K562 (cell line): ENCODE results near the gene MARCHF7. TPM values are rescaled to one million over a fixed set of nuclear protein-coding genes. Genes with fewer than 3 reads are reported as not detected.
A peak's percentile ranks its signal among the peaks of the same experiment; 100 is the strongest.
"Not testable (repeated sequence)": the region's sequence is repeated elsewhere in the genome, so short reads cannot be mapped to it uniquely, and the experiment has no call there.

ENCODE experiments used
- ATAC-seq: fragments of 200-7000 bp; cut with Tn5 transposase; 3 replicates; pipeline ENCODE4 v1.9.1; 2020; ENCODE audit warnings: moderate library complexity
- BruUV-seq: library from RNA; stranded (reverse); fragments of 400-500 nt; replicated peaks from 2 replicates; lab custom pipeline; 2021; lab: Mats Ljungman, UMichigan
- CTCF ChIA-PET: fragments of 300-600 bp; formaldehyde crosslinking; extraction: SDS; loops from one replicate; lab custom pipeline; 2021; ENCODE audit warnings: low intra/inter-chr PET ratio; lab: Yijun Ruan, JAX
- POLR2A ChIA-PET: fragments of 300-600, 350-650 bp; sonication (Branson Sonifier 250); formaldehyde crosslinking; extraction: SDS; loops from one replicate; lab custom pipeline; 2021; ENCODE audit warnings: antibody characterized with exemption, inconsistent platforms; lab: Yijun Ruan, JAX
- DNase-seq, 4 experiments: peaks; one replicate each; pipeline versions ENCODE4 v3.0.0 to v3.0.0-alpha.2; 2011 to 2018; ENCODE audit warnings: low spot score in 3 of 4, mixed read lengths in 3 of 4; ENCODE audit errors: extremely low read depth in 1 of 4
- FAIRE-seq: peaks from 2 replicates; lab custom pipeline; 2011; peaks lifted over from hg19 to GRCh38; lab: Jason Lieb, UNC
- H2AFZ ChIP-seq: 2 replicates; pipeline ENCODE4 v1.6.0; 2011; ENCODE audit warnings: low read depth, low read length, control low read depth, inconsistent platforms
- H3K27ac ChIP-seq: fragments of 200-600 bp; 3 replicates; pipeline ENCODE4 v1.8.0; 2011; ENCODE audit warnings: low read depth, mild to moderate bottlenecking, control low read depth, inconsistent platforms, low read length, moderate library complexity, mixed read lengths; ENCODE audit errors: extremely low read depth
- H3K27me3 ChIP-seq, 2 experiments: fragments of 300-600 bp in 1 of 2; 2 replicates in 1 of 2; 3 replicates in 1 of 2; pipeline versions ENCODE4 v1.6.0 to v1.8.0; 2011; ENCODE audit warnings: inconsistent platforms in 2 of 2, low read length in 2 of 2, mild to moderate bottlenecking in 1 of 2, mixed read lengths in 1 of 2, moderate library complexity in 1 of 2; ENCODE audit not compliant: control insufficient read depth in 2 of 2, insufficient read depth in 2 of 2
- H3K36me3 ChIP-seq: fragments of 300-600 bp; 3 replicates; pipeline ENCODE4 v1.8.0; 2011; ENCODE audit warnings: mild to moderate bottlenecking, low read length, inconsistent platforms; ENCODE audit not compliant: control insufficient read depth, insufficient read depth
- H3K4me1 ChIP-seq, 2 experiments: fragments of 200-600 bp in 1 of 2; replicated peaks in 1 of 2; 2 replicates in 1 of 2; 3 replicates in 1 of 2; pipeline versions ENCODE4 v1.5.1 to v1.8.0; 2011; ENCODE audit warnings: inconsistent platforms in 2 of 2, low read length in 2 of 2, mild to moderate bottlenecking in 1 of 2, mixed read lengths in 1 of 2, moderate library complexity in 1 of 2; ENCODE audit not compliant: control insufficient read depth in 2 of 2, insufficient read depth in 2 of 2
- H3K4me2 ChIP-seq: 2 replicates; pipeline ENCODE4 v1.6.1; 2011; ENCODE audit warnings: low read length, control low read depth, inconsistent platforms, mixed read lengths; ENCODE audit not compliant: insufficient read depth
- H3K4me3 ChIP-seq: fragments of 200-600 bp; sonication (generic), shearing (Covaris generic); 2 replicates; pipeline ENCODE4 v1.5.1; 2016; ENCODE audit warnings: control low read depth, inconsistent platforms
- H3K79me2 ChIP-seq: fragments of 200-600 bp; 3 replicates; pipeline ENCODE4 v1.8.0; 2011; ENCODE audit warnings: low read length, inconsistent platforms; ENCODE audit not compliant: control insufficient read depth, insufficient read depth
- H3K9ac ChIP-seq, 2 experiments: 2 replicates each; pipeline versions ENCODE4 v1.6.0 to v1.6.1; 2011; ENCODE audit warnings: low read depth in 2 of 2, low read length in 2 of 2, control low read depth in 1 of 2, inconsistent platforms in 1 of 2, mild to moderate bottlenecking in 1 of 2, mixed read lengths in 1 of 2; ENCODE audit not compliant: insufficient read depth in 1 of 2
- H3K9me1 ChIP-seq: one replicate; pipeline ENCODE4 v1.6.0; 2011; ENCODE audit warnings: inconsistent platforms, mild to moderate bottlenecking, low read length, moderate library complexity; ENCODE audit not compliant: control insufficient read depth, insufficient read depth
- H3K9me3 ChIP-seq: replicated peaks from 2 replicates; pipeline ENCODE4 v1.5.1; 2011; ENCODE audit warnings: low read depth, low read length, inconsistent platforms; ENCODE audit not compliant: control insufficient read depth, insufficient read depth
- H4K20me1 ChIP-seq: replicated peaks from 2 replicates; pipeline ENCODE4 v1.6.1; 2011; ENCODE audit warnings: low read length, inconsistent platforms, mixed read lengths; ENCODE audit not compliant: control insufficient read depth, insufficient read depth
- CBX1 ChIP-seq: sonication (generic); IDR thresholded peaks from 2 replicates; pipeline ENCODE4 v1.6.1; 2016; ENCODE audit warnings: antibody characterized with exemption, low read depth, mild to moderate bottlenecking
- CXXC5 ChIP-seq: fragments of 250-450 bp; sonication (Bioruptor Pico); IDR thresholded peaks from 2 replicates; pipeline ENCODE4 v1.8.0; 2022; ENCODE audit warnings: inconsistent platforms, mild to moderate bottlenecking, moderate library complexity
- ETV6 ChIP-seq, 3 experiments: fragments of 150-350 bp in 1 of 3; sonication (generic) in 1 of 3; formaldehyde crosslinking in 1 of 3; IDR thresholded peaks; 2 replicates each; pipeline versions ENCODE4 v1.6.1 to v1.8.0; 2014 to 2022; ENCODE audit warnings: borderline replicate concordance in 2 of 3, low read depth in 2 of 3, antibody characterized with exemption in 1 of 3, low read length in 1 of 3, mild to moderate bottlenecking in 1 of 3, missing genetic modification reagents in 1 of 3
- JUNB ChIP-seq: fragments of 450-650 bp; formaldehyde crosslinking; conservative IDR thresholded peaks from 2 replicates; pipeline ENCODE4 v1.4.0; 2020; ENCODE audit warnings: mild to moderate bottlenecking
- MTF1 ChIP-seq: fragments of 250-450 bp; sonication (Bioruptor Pico); IDR thresholded peaks from 2 replicates; pipeline ENCODE4 v1.9.0; 2021; ENCODE audit warnings: moderate library complexity, mild to moderate bottlenecking, inconsistent platforms, borderline replicate concordance
- NELFE ChIP-seq: IDR thresholded peaks from 2 replicates; pipeline ENCODE4 v1.6.1; 2011; ENCODE audit warnings: mild to moderate bottlenecking; ENCODE audit not compliant: insufficient read depth, insufficient read length
- RFX7 ChIP-seq: fragments of 250-450 bp; sonication (Bioruptor Pico); IDR thresholded peaks from 2 replicates; pipeline ENCODE4 v1.5.1; 2021; ENCODE audit warnings: mild to moderate bottlenecking
- ZFP30 ChIP-seq: fragments of 250-450 bp; sonication (Bioruptor Pico); IDR thresholded peaks from 2 replicates; pipeline ENCODE4 v1.8.0; 2022; ENCODE audit warnings: moderate library complexity, mild to moderate bottlenecking, inconsistent platforms, borderline replicate concordance
- ZFP91 ChIP-seq: sonication (generic); formaldehyde crosslinking; IDR thresholded peaks from 2 replicates; pipeline ENCODE4 v1.8.0; 2022; ENCODE audit warnings: mild to moderate bottlenecking, missing genetic modification reagents
- ZNF444 ChIP-seq: fragments of 250-450 bp; sonication (Bioruptor Pico); IDR thresholded peaks from 2 replicates; pipeline ENCODE4 v1.4.0; 2020; ENCODE audit warnings: mild to moderate bottlenecking, moderate library complexity
- ZNF655 ChIP-seq: fragments of 250-450 bp; sonication (Bioruptor Pico); IDR thresholded peaks from 2 replicates; pipeline ENCODE4 v1.5.0; 2021
- ZNF75A ChIP-seq: fragments of 450-650 bp; formaldehyde crosslinking; IDR thresholded peaks from 2 replicates; pipeline ENCODE4 v1.4.0; 2020; ENCODE audit warnings: mild to moderate bottlenecking
- ZNF764 ChIP-seq: fragments of 250-450 bp; sonication (Bioruptor Pico); IDR thresholded peaks from 2 replicates; pipeline ENCODE4 v1.4.0; 2020; ENCODE audit warnings: low read depth, mild to moderate bottlenecking, moderate library complexity
- WGBS: fragments of 100-300 bp; shearing (Covaris generic); methylation state at CpG from one replicate; pipeline ENCODE4 v1.1.6; 2016; ENCODE audit warnings: low coverage, mixed read lengths; ENCODE audit not compliant: insufficient coverage; ENCODE audit errors: missing lambda C conversion rate; 5-methylcytosine and 5-hydroxymethylcytosine counted together
- in situ Hi-C: fragments of 300-500 bp; cut with MboI; formaldehyde crosslinking; loops from 4 replicates; pipeline ENCODE4 v1.15.0; 2018; ENCODE audit warnings: inconsistent platforms, mixed read lengths
- intact Hi-C: fragments of 100-400 bp; cut with micrococcal nuclease; formaldehyde crosslinking; loops from 2 replicates; pipeline ENCODE4 v1.14.2; 2022
- polyA plus RNA-seq, 8 experiments: library from polyadenylated mRNA; depleted of rRNA in 4 of 8; stranded (reverse) in 5 of 8; unstranded in 3 of 8; fragments of >200 nt; fragmentation: Nextera tagmentation in 2 of 8; fragmentation: Illumina TruSeq in 1 of 8; extraction: Ambion mirVana in 2 of 8; extraction: Trizol in 1 of 8; gene quantifications; 2 replicates each; pipeline versions ENCODE4 v1.2.1 to v1.2.3, GENCODE V29; 2011 to 2014; ENCODE audit warnings: inconsistent platforms in 1 of 8, missing spikeins in 1 of 8
- total RNA-seq, 7 experiments: library from RNA; depleted of rRNA in 6 of 7; stranded (reverse); fragments of >200 nt in 6 of 7; fragmentation: Illumina TruSeq in 2 of 7; extraction: Trizol in 2 of 7; gene quantifications; 2 replicates each; pipeline versions ENCODE4 v1.2.1 to v1.2.3, GENCODE V29; 2011 to 2021; ENCODE audit warnings: low replicate concordance in 1 of 7

Gene MARCHF7
- total and polyA plus RNA-seq, 9 of the 15 experiments (the other 6 are each of a cell fraction or from before 2014, with no cell fraction given): 58.2 to 137 (median 86.7) TPM

DNA sequence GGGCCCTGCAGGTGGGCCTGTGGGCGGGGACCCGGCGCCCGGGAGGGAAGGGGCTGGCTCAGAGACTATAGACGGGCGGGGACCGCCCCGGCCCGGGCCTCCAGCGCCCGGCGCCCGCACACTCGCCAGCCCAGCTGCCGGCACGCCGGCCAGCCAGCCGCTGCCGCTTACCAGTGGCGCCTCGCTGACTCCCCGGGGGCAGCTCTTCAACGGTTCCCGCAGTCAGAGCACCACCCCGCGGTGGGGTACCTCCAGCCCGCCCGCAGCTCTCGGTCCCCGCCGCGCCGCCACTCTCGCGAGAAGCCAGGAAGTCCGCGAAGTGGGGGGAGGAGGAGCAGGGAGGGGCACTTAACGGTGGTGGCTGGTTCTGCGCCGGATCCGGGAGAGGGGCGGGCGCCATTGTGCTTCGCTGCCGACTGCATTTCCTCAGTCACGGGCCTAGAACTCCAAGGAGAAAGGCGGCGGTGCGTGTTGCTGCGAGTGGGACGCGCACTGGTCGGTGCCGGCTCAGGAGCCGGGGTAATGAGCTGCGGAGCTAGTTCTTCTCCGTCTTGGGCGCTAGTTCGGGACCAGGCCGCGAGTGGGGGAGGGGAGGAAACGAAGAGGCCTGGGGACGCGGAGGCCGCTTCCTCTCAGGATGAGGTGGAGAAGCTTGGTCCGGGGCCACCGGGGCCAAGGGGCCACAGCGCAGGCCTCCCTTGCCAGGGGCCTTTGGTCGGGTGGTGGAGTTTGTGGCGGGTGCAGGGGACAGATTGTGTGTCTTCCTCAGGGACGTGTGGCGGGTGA is at the start of gene MARCHF7 (continued):
- 0 out of 2 replicates have a peak, but pooled peaks have one; percentile 8 for TF ChIP-seq ZNF75A (CRISPR knock-in tag)
- peak; percentile 91 for TF ChIP-seq CBX1
- TF ChIP-seq ZNF764: 0 out of 2 replicates have a peak, but pooled peaks have one; percentile 25
- TF ChIP-seq ZFP30 (CRISPR knock-in tag): no peak
- TF ChIP-seq NELFE: peak; percentile 51
- TF ChIP-seq ETV6 (IDR thresholded peaks at IDR 0.05; ENCODE audit: borderline replicate concordance in 1 of 2, low read depth in 2 of 2, low read length in 1 of 2): no peak
- peak; percentile 83; the same call in 1 of the 2 replicates for TF ChIP-seq ETV6 (CRISPR knock-in tag; IDR thresholded peaks at IDR 0.05; ENCODE audit: borderline replicate concordance)
- no peak for TF ChIP-seq ZNF655 (CRISPR knock-in tag)
- no peak for TF ChIP-seq MTF1
- peak; percentile 32; the same call in 1 of the 2 replicates for TF ChIP-seq ZFP91 (CRISPR knock-in tag)
- peak; percentile 42; the same call in 1 of the 2 replicates for TF ChIP-seq JUNB (CRISPR knock-in tag)
- 0 out of 2 replicates have a peak, but pooled peaks have one; percentile 57 for TF ChIP-seq ZNF444 (CRISPR knock-in tag)
- no peak for TF ChIP-seq RFX7 (CRISPR knock-in tag)
- peak; percentile 94 for TF ChIP-seq CXXC5 (CRISPR knock-in tag)
- TF ChIP-seq, all 486 proteins: peak for 247

DNA sequence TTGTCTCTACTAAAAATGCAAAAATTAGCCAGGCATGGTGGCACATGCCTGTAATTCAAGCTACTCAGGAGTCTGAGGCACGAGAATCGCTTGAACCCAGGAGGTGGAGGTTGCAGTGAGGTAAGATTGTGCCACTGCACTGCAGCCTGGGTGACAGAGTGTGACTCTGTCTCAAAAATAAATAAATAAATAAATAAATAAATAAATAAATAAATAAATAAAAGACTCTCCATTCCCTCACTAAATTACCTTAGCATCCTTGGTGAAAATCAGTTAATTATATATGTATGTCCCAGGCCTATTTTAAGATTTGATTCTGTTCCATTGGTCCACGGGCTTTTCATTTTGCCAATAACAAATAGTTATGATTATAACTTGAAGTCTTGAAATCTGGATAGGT is 44.9 kb upstream of the MARCHF7 start:
- H3K4me1 ChIP-seq, H4K20me1 ChIP-seq, BruUV-seq, H3K9ac ChIP-seq, DNase-seq, CTCF ChIA-PET, H3K27me3 ChIP-seq, H3K9me3 ChIP-seq, H3K4me2 ChIP-seq, intact Hi-C loops, H3K79me2 ChIP-seq, H3K36me3 ChIP-seq, H3K9me1 ChIP-seq, H3K4me3 ChIP-seq, POLR2A ChIA-PET, H2AFZ ChIP-seq, in situ Hi-C loops, H3K27ac ChIP-seq, ATAC-seq, FAIRE-seq: not testable (repeated sequence)
- 40% methylated on average over 3 of the region's 3 CpGs for WGBS
